Activated B cell treated with CpG ODN at 0.5 μM for 24 hours (primary cell): ENCODE results near the gene CYTH4. TPM values are rescaled to one million over a fixed set of nuclear protein-coding genes. Genes with fewer than 3 reads are reported as not detected.
A peak's percentile ranks its signal among the peaks of the same experiment; 100 is the strongest.
"Not testable (repeated sequence)": the region's sequence is repeated elsewhere in the genome, so short reads cannot be mapped to it uniquely, and the experiment has no call there.

Source experiments
- ATAC-seq: fragments of 200-7000 bp; cut with Tn5 transposase; one replicate; pipeline ENCODE4 v1.10.0; 2021; ENCODE audit warnings: low read depth, mild to moderate bottlenecking, moderate library complexity
- CTCF ChIA-PET: fragments of 350-600 bp; sonication (Branson Sonifier 250); formaldehyde crosslinking; loops from one replicate; lab custom pipeline; 2021; ENCODE audit warnings: antibody characterized with exemption; lab: Charles Lee
- POLR2A ChIA-PET: fragments of 350-600 bp; sonication (Branson Sonifier 250); formaldehyde crosslinking; loops from one replicate; lab custom pipeline; 2021; ENCODE audit warnings: antibody characterized with exemption; lab: Charles Lee
- DNase-seq: peaks from one replicate; pipeline ENCODE4 v3.0.0; 2022
- H3K27ac Mint-ChIP-seq: one replicate; pipeline ENCODE4 v1.8.0; 2020; ENCODE audit warnings: mixed read lengths
- H3K27me3 Mint-ChIP-seq: one replicate; pipeline ENCODE4 v1.8.0; 2021; ENCODE audit warnings: mixed read lengths
- H3K36me3 Mint-ChIP-seq: one replicate; pipeline ENCODE4 v1.8.0; 2021; ENCODE audit warnings: low read depth, mixed read lengths
- H3K4me1 Mint-ChIP-seq: one replicate; pipeline ENCODE4 v1.8.0; 2021; ENCODE audit warnings: mixed read lengths
- H3K4me3 Mint-ChIP-seq: one replicate; pipeline ENCODE4 v1.8.0; 2020; ENCODE audit warnings: mild to moderate bottlenecking, mixed read lengths
- H3K9me3 Mint-ChIP-seq: one replicate; pipeline ENCODE4 v1.8.0; 2020; ENCODE audit warnings: mixed read lengths
- CTCF ChIP-seq: fragments of 200-600 bp; IDR thresholded peaks from one replicate; pipeline ENCODE4 v1.8.0; 2022; ENCODE audit warnings: antibody characterized with exemption, mild to moderate bottlenecking
- intact Hi-C: fragments of 100-400 bp; cut with micrococcal nuclease; formaldehyde crosslinking; loops from one replicate; pipeline ENCODE4 v1.15.1; 2024
- total RNA-seq: library from RNA; stranded (reverse); gene quantifications from 2 replicates; pipeline ENCODE4 v1.2.3, GENCODE V29; 2022

The CYTH4 gene
- total RNA-seq: 37.2 and 40.3 TPM in 2 replicates

- Mint-ChIP-seq H3K4me1 (peaks cover 81% of the 10 kb centered on the region), H3K36me3 (peaks cover 14% of the 10 kb centered on the region), H3K27ac (peak within 1 kb of the TSS; percentile 99), H3K4me3 (peak within 1 kb of the TSS; percentile 86), H3K9me3 (no peaks in the 10 kb centered on the region), H3K27me3 (no peaks in the 10 kb centered on the region)
- intact Hi-C loops: loop anchor here (1.0 kb wide), 1 partner anchor 15 kb away; no protein-coding TSS in a partner anchor
- no peak for TF ChIP-seq CTCF
- DNase-seq (peak; percentile 64), ATAC-seq (peak; percentile 69)
- ChIA-PET CTCF (interaction anchor here (1.5 to 3.1 kb wide), 5 partner anchors 14 to 27 kb away, joined by 4 to 12 read pairs (median 7); no protein-coding TSS in a partner anchor), POLR2A (interaction anchor here (0.7 to 6.3 kb wide), 9 partner anchors 9 to 203 kb away, joined by 3 to 47 read pairs (median 4); partner anchors contain the start of genes MFNG and RAC2)
Observed at GRCh38 chr22:37282385-37282677, at the start of gene CYTH4. Gene CYTH4, plus strand, starts transcription at chr22:37282508. Its CDS starts 62 bp downstream, at chr22:37282570.

GRCh38 chr22:37233371-37233750 lies 48.9 kb upstream of the CYTH4 start:
- ATAC-seq, DNase-seq, H3K9me3 Mint-ChIP-seq, H3K4me3 Mint-ChIP-seq, H3K27me3 Mint-ChIP-seq, CTCF ChIA-PET, intact Hi-C loops: not testable (repeated sequence)
- H3K36me3 Mint-ChIP-seq: peaks cover 90% of the 10 kb centered on the region
- H3K4me1 Mint-ChIP-seq: peaks cover 98% of the 10 kb centered on the region
- peak overlapping the region; percentile 50 for H3K27ac Mint-ChIP-seq
- POLR2A ChIA-PET: interaction anchor here (7.5 kb wide), 1 partner anchor 8 kb away, joined by 301 read pairs; the partner anchor contains the start of gene RAC2

GRCh38 chr22:37233751-37234631 lies 48.3 kb upstream of the CYTH4 start:
- H3K27ac Mint-ChIP-seq: peak overlapping the region; percentile 93
- no peak overlapping the region for H3K4me3 Mint-ChIP-seq
- ChIA-PET CTCF (interaction anchor here (0.9 kb wide), 1 partner anchor 25 kb away, joined by 4 read pairs; no protein-coding TSS in a partner anchor), POLR2A (interaction anchor here (7.5 kb wide), 1 partner anchor 7 kb away, joined by 301 read pairs; the partner anchor contains the start of gene RAC2)
- intact Hi-C loops: no loop called here
- H3K36me3 Mint-ChIP-seq: peaks cover 90% of the 10 kb centered on the region
- no peak for ATAC-seq
- H3K27me3 Mint-ChIP-seq: no peaks in the 10 kb centered on the region
- DNase-seq: no peak
- peaks cover 98% of the 10 kb centered on the region for H3K4me1 Mint-ChIP-seq
- H3K9me3 Mint-ChIP-seq: no peaks in the 10 kb centered on the region
- TF ChIP-seq CTCF: no peak

GRCh38 chr22:37234736-37235711 lies 47.3 kb upstream of the CYTH4 start:
- peaks cover 98% of the 10 kb centered on the region for H3K4me1 Mint-ChIP-seq
- peaks cover 93% of the 10 kb centered on the region for H3K36me3 Mint-ChIP-seq
- peak overlapping the region; percentile 60 for H3K4me3 Mint-ChIP-seq
- DNase-seq: no peak
- peak overlapping the region; percentile 93 for H3K27ac Mint-ChIP-seq
- ATAC-seq: no peak
- TF ChIP-seq CTCF: no peak
- CTCF ChIA-PET: interaction anchor here (0.9 to 1.0 kb wide), 2 partner anchors 24 to 26 kb away, joined by 3 to 4 read pairs; no protein-coding TSS in a partner anchor
- H3K27me3 Mint-ChIP-seq: no peaks in the 10 kb centered on the region
- H3K9me3 Mint-ChIP-seq: no peaks in the 10 kb centered on the region
- POLR2A ChIA-PET: interaction anchor here (0.7 to 7.5 kb wide), 2 partner anchors 6 to 9 kb away, joined by 3 to 301 read pairs; partner anchors contain the start of gene RAC2
- intact Hi-C loops: no loop called here
